H9 (cell line): ENCODE measurements around the gene C3. TPM values are rescaled to one million over a fixed set of nuclear protein-coding genes. Genes with fewer than 3 reads are reported as not detected.

Experiments used
- DNase-seq: peaks from one replicate; pipeline ENCODE4 v3.0.0-alpha.2; 2017
- H2AFZ ChIP-seq: one replicate; pipeline ENCODE4 v1.6.1; 2013; ENCODE audit warnings: mild to moderate bottlenecking, low read length, control low read depth, moderate library complexity
- H2AK5ac ChIP-seq: 2 replicates; pipeline ENCODE4 v1.6.1; 2013; ENCODE audit warnings: low read length, control low read depth, mixed read lengths; ENCODE audit not compliant: insufficient read length
- H2BK120ac ChIP-seq: one replicate; pipeline ENCODE4 v1.6.1; 2013; ENCODE audit warnings: low read depth, mild to moderate bottlenecking, low read length, control low read depth, inconsistent platforms; ENCODE audit not compliant: poor library complexity, severe bottlenecking
- H2BK12ac ChIP-seq: 2 replicates; pipeline ENCODE4 v1.6.1; 2013; ENCODE audit warnings: low read length, control low read depth, mixed read lengths, low read depth; ENCODE audit not compliant: insufficient read length
- H2BK15ac ChIP-seq: 2 replicates; pipeline ENCODE4 v1.6.1; 2013; ENCODE audit warnings: low read depth, low read length, control low read depth
- H2BK20ac ChIP-seq: one replicate; pipeline ENCODE4 v1.6.1; 2013; ENCODE audit warnings: low read depth, mild to moderate bottlenecking, low read length, control low read depth, inconsistent platforms; ENCODE audit not compliant: poor library complexity, severe bottlenecking
- H2BK5ac ChIP-seq: 2 replicates; pipeline ENCODE4 v1.6.1; 2013; ENCODE audit warnings: low read length, control low read depth, mixed read lengths; ENCODE audit not compliant: insufficient read length
- H3K14ac ChIP-seq: 2 replicates; pipeline ENCODE4 v1.6.1; 2013; ENCODE audit warnings: low read length, control low read depth; ENCODE audit not compliant: insufficient read depth
- H3K18ac ChIP-seq: 2 replicates; pipeline ENCODE4 v1.6.1; 2013; ENCODE audit warnings: low read depth, mild to moderate bottlenecking, mixed read lengths, low read length, control low read depth; ENCODE audit not compliant: insufficient read length
- H3K23ac ChIP-seq: 2 replicates; pipeline ENCODE4 v1.6.1; 2013; ENCODE audit warnings: low read length, control low read depth, mixed read lengths, low read depth; ENCODE audit not compliant: insufficient read length
- H3K23me2 ChIP-seq: 2 replicates; pipeline ENCODE4 v1.6.1; 2013; ENCODE audit warnings: low read depth, mild to moderate bottlenecking, mixed read lengths, low read length, control low read depth; ENCODE audit not compliant: insufficient read length, poor library complexity, severe bottlenecking
- H3K27ac ChIP-seq: 2 replicates; pipeline ENCODE4 v1.5.1; 2013; ENCODE audit warnings: low read length, control low read depth, mixed read lengths, low read depth; ENCODE audit not compliant: insufficient read length
- H3K27me3 ChIP-seq: 2 replicates; pipeline ENCODE4 v1.6.1; 2013; ENCODE audit warnings: low read length, control low read depth, inconsistent platforms; ENCODE audit not compliant: insufficient read depth
- H3K4ac ChIP-seq: 2 replicates; pipeline ENCODE4 v1.6.1; 2013; ENCODE audit warnings: low read depth, mild to moderate bottlenecking, control low read depth, inconsistent platforms, low read length, moderate library complexity
- H3K4me1 ChIP-seq: 2 replicates; pipeline ENCODE4 v1.6.1; 2013; ENCODE audit warnings: low read length, control low read depth, inconsistent platforms; ENCODE audit not compliant: insufficient read depth
- H3K4me2 ChIP-seq: 2 replicates; pipeline ENCODE4 v1.6.1; 2013; ENCODE audit warnings: low read length, control low read depth, mixed read lengths; ENCODE audit not compliant: insufficient read length, insufficient read depth
- H3K56ac ChIP-seq: 2 replicates; pipeline ENCODE4 v1.6.1; 2013; ENCODE audit warnings: low read depth, mild to moderate bottlenecking, mixed read lengths, low read length, control low read depth; ENCODE audit not compliant: insufficient read length
- H3K79me1 ChIP-seq: 2 replicates; pipeline ENCODE4 v1.6.1; 2013; ENCODE audit warnings: low read depth, mild to moderate bottlenecking, moderate library complexity, low read length, control low read depth, inconsistent platforms; ENCODE audit not compliant: insufficient read depth, poor library complexity, severe bottlenecking
- H3K79me2 ChIP-seq: 2 replicates; pipeline ENCODE4 v1.6.1; 2013; ENCODE audit warnings: low read length, control low read depth, inconsistent platforms; ENCODE audit not compliant: insufficient read depth
- H3K9ac ChIP-seq: 2 replicates; pipeline ENCODE4 v1.6.1; 2013; ENCODE audit warnings: low read length, control low read depth, mixed read lengths; ENCODE audit not compliant: insufficient read length; ENCODE audit errors: extremely low read depth
- H3K9me3 ChIP-seq: one replicate; pipeline ENCODE4 v1.6.1; 2013; ENCODE audit warnings: low read depth, low read length, inconsistent platforms; ENCODE audit not compliant: control insufficient read depth
- H3T11ph ChIP-seq: one replicate; pipeline ENCODE4 v1.6.1; 2013; ENCODE audit warnings: mild to moderate bottlenecking, low read length, control low read depth, inconsistent platforms
- H4K20me1 ChIP-seq: one replicate; pipeline ENCODE4 v1.6.1; 2013; ENCODE audit not compliant: control insufficient read depth, insufficient read length, insufficient read depth
- H4K5ac ChIP-seq: 2 replicates; pipeline ENCODE4 v1.6.1; 2013; ENCODE audit warnings: low read depth, mild to moderate bottlenecking, mixed read lengths, low read length, control low read depth; ENCODE audit not compliant: insufficient read length
- H4K8ac ChIP-seq: replicated peaks from 2 replicates; pipeline ENCODE4 v1.6.1; 2013; ENCODE audit warnings: low read length, control low read depth, mixed read lengths, low read depth; ENCODE audit not compliant: insufficient read length
- H4K91ac ChIP-seq: 2 replicates; pipeline ENCODE4 v1.6.1; 2013; ENCODE audit warnings: low read depth, mild to moderate bottlenecking, moderate library complexity, mixed read lengths, low read length, control low read depth; ENCODE audit not compliant: insufficient read length
- H3K27ac Mint-ChIP-seq, 3 experiments: 2 replicates in 2 of 3; 3 replicates in 1 of 3; pipeline ENCODE4 v1.8.0; 2020 to 2021; ENCODE audit warnings: mixed read lengths in 3 of 3, mild to moderate bottlenecking in 1 of 3, moderate library complexity in 1 of 3
- H3K27me3 Mint-ChIP-seq: 2 replicates; pipeline ENCODE4 v1.8.0; 2021; ENCODE audit warnings: low read depth, mild to moderate bottlenecking, moderate library complexity, mixed read lengths
- H3K36me3 Mint-ChIP-seq, 3 experiments: 2 replicates in 2 of 3; 3 replicates in 1 of 3; pipeline ENCODE4 v1.8.0; 2020 to 2021; ENCODE audit warnings: low read depth in 3 of 3, mixed read lengths in 3 of 3; ENCODE audit not compliant: insufficient read depth in 1 of 3
- H3K4me1 Mint-ChIP-seq, 2 experiments: 2 replicates each; pipeline ENCODE4 v1.8.0; 2020; ENCODE audit warnings: mixed read lengths in 2 of 2
- H3K4me3 Mint-ChIP-seq, 2 experiments: 2 replicates in 1 of 2; 3 replicates in 1 of 2; pipeline ENCODE4 v1.8.0; 2020 to 2021; ENCODE audit warnings: mild to moderate bottlenecking in 2 of 2, mixed read lengths in 2 of 2, moderate library complexity in 1 of 2
- H3K9me3 Mint-ChIP-seq, 2 experiments: 2 replicates in 1 of 2; 3 replicates in 1 of 2; pipeline ENCODE4 v1.8.0; 2020; ENCODE audit warnings: mild to moderate bottlenecking in 2 of 2, mixed read lengths in 2 of 2, moderate library complexity in 1 of 2
- CTCF ChIP-seq: fragments of 200-600 bp; sonication (generic); conservative IDR thresholded peaks from 3 replicates; pipeline ENCODE4 v1.8.0; 2021; ENCODE audit warnings: antibody characterized with exemption, mild to moderate bottlenecking
- WGBS: extraction: QIAGEN DNeasy Blood & Tissue Kit; methylation state at CpG from one replicate; pipeline ENCODE4 v1.1.7; 2013; ENCODE audit warnings: missing lambda C conversion rate, low lambda C conversion rate, mixed read lengths; ENCODE audit not compliant: insufficient read length; ENCODE audit errors: extremely low coverage; 5-methylcytosine and 5-hydroxymethylcytosine counted together
- total RNA-seq: library from RNA; stranded (reverse); gene quantifications from 2 replicates; pipeline ENCODE4 v1.2.1, GENCODE V29; 2021

Gene C3
- total RNA-seq, 1 experiment from 2014 or later = 5.9 TPM

- no peak overlapping the region for H3K4me3 Mint-ChIP-seq
- no peak for TF ChIP-seq CTCF
- Histone ChIP-seq H4K91ac (no peak overlapping the region), H2AFZ (no peak overlapping the region), H3K56ac (no peak overlapping the region), H3K27me3 (no peaks in the 10 kb centered on the region), H4K20me1 (no peaks in the 10 kb centered on the region), H3K79me1 (no peaks in the 10 kb centered on the region), H3K23ac (no peak overlapping the region), H2AK5ac (no peak overlapping the region), H3K4ac (no peak overlapping the region), H3K9me3 (no peaks in the 10 kb centered on the region), H3K4me1 (no peaks in the 10 kb centered on the region), H2BK5ac (no peak overlapping the region), H3T11ph (no peak overlapping the region), H3K79me2 (no peaks in the 10 kb centered on the region), H2BK15ac (no peak overlapping the region), H2BK20ac (no peak overlapping the region), H3K4me2 (no peak overlapping the region), H2BK12ac (no peak overlapping the region), H4K5ac (no peak overlapping the region), H2BK120ac (no peak overlapping the region), H3K9ac (no peak overlapping the region), H3K23me2 (no peaks in the 10 kb centered on the region), H3K14ac (no peak overlapping the region), H4K8ac (no peak overlapping the region), H3K18ac (no peak overlapping the region), H3K27ac (no peak overlapping the region)
- no peak for DNase-seq
- no peaks in the 10 kb centered on the region; a peak in 2 of 7 replicates for H3K36me3 Mint-ChIP-seq
- no peak overlapping the region for H3K27ac Mint-ChIP-seq
- WGBS = no CpG with 5 or more reads among the region's 8 CpGs
- no peaks in the 10 kb centered on the region; the same call in 1 of the 2 replicates for H3K27me3 Mint-ChIP-seq
- H3K9me3 Mint-ChIP-seq = peaks cover 5 to 31% of the 10 kb centered on the region in 2 experiments; a peak in 3 of 5 replicates
- H3K4me1 Mint-ChIP-seq = no peaks in the 10 kb centered on the region
These were observed 19.7 kb downstream of the C3 start for GRCh38 chr19:6700586-6701316.
